ENCODE measurements around the gene VSTM4.

Gene VSTM4

DNA sequence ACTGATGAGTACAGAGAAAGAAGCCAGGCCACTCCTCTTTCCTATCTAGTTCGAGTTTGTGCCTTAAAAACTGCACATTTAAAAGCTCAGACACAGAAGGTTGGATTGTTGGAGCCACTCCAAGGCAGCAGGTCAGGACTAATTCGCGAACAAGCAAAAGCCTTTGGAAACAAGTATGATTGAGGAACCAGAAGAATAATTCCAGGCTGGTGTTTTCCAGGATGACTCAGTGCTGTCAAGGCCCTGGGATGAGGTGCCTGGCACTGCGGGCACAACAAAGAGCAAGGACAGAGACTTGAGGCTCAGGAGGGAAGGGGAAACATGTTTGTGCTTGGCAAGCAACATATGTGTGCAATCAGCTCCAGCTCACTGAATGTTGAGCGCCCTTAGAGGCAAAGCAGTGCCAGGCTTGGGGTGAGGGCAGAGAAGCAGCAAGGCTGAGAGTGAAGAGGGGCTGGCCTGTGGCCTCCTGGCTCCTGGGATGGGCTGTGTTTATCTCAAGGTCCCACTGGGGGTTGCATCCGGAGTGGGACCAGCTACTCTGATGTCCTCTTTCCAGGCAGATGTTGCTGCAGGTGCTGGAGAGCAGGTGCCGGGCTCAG lies 44.1 kb downstream of the VSTM4 start:
- Histone ChIP-seq H3K4me3 (ENCODE audit: low read length, poor library complexity, severe bottlenecking) (no peak overlapping the region), H3K36me3 (ENCODE audit: insufficient read depth, low read length) (no peaks in the 10 kb centered on the region), H4K20me1 (ENCODE audit: insufficient read depth, low read length, poor library complexity, severe bottlenecking) (no peaks in the 10 kb centered on the region), H3K9me3 (ENCODE audit: insufficient read depth, low read depth, low read length) (no peaks in the 10 kb centered on the region), H3K79me2 (ENCODE audit: insufficient read depth, low read length) (no peaks in the 10 kb centered on the region), H3F3A (ENCODE audit: low read depth) (no peaks in the 10 kb centered on the region), H3K9me2 (replicated peaks; ENCODE audit: low read depth, low read length) (no peaks in the 10 kb centered on the region), H2AFZ (ENCODE audit: low read length) (no peak overlapping the region), H3K27me3 (ENCODE audit: insufficient read depth, low read length, poor library complexity, severe bottlenecking) (no peaks in the 10 kb centered on the region), H3K9ac (ENCODE audit: low read depth, low read length, poor library complexity, severe bottlenecking) (no peak overlapping the region), H3K4me2 (ENCODE audit: low read depth, low read length, poor library complexity, severe bottlenecking) (no peak overlapping the region), H3K4me1 (ENCODE audit: insufficient read depth, low read length, poor library complexity, severe bottlenecking) (no peaks in the 10 kb centered on the region)
- TF ChIP-seq, protein P1, sequence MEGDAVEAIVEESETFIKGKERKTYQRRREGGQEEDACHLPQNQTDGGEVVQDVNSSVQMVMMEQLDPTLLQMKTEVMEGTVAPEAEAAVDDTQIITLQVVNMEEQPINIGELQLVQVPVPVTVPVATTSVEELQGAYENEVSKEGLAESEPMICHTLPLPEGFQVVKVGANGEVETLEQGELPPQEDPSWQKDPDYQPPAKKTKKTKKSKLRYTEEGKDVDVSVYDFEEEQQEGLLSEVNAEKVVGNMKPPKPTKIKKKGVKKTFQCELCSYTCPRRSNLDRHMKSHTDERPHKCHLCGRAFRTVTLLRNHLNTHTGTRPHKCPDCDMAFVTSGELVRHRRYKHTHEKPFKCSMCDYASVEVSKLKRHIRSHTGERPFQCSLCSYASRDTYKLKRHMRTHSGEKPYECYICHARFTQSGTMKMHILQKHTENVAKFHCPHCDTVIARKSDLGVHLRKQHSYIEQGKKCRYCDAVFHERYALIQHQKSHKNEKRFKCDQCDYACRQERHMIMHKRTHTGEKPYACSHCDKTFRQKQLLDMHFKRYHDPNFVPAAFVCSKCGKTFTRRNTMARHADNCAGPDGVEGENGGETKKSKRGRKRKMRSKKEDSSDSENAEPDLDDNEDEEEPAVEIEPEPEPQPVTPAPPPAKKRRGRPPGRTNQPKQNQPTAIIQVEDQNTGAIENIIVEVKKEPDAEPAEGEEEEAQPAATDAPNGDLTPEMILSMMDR (conservative IDR thresholded peaks at IDR 0.05; ENCODE audit: low read length) = no peak
- no peak for TF ChIP-seq EZH2phosphoT487 (IDR thresholded peaks at IDR 0.05; ENCODE audit: borderline replicate concordance)

DNA sequence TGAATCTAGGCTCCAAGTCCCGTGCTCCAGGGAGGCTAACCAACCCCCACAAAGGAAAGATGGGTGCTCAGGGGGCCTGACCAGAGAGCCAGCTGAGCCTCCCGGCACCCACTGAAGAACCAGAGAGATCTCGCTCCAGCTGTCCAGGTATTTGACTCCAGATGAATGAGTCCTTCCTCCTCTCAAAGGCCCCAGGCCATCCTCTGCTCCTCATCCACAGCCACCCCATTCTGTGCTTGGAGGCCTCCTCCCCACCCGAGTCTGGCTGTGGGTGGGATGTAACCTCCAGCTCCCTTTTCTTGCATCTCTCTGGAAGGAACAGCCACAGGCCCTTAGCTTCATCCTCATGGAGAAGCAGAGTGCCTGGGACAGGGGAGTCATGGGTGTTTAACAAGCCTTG lies 44.6 kb downstream of the VSTM4 start:
- Histone ChIP-seq H3K9ac (ENCODE audit: low read depth, low read length, poor library complexity, severe bottlenecking) (no peak overlapping the region), H3K9me3 (ENCODE audit: insufficient read depth, low read depth, low read length) (no peaks in the 10 kb centered on the region), H3K4me3 (ENCODE audit: low read length, poor library complexity, severe bottlenecking) (no peak overlapping the region), H3K4me1 (ENCODE audit: insufficient read depth, low read length, poor library complexity, severe bottlenecking) (no peaks in the 10 kb centered on the region), H3F3A (ENCODE audit: low read depth) (no peaks in the 10 kb centered on the region), H3K9me2 (replicated peaks; ENCODE audit: low read depth, low read length) (no peaks in the 10 kb centered on the region), H3K36me3 (ENCODE audit: insufficient read depth, low read length) (no peaks in the 10 kb centered on the region), H2AFZ (ENCODE audit: low read length) (no peak overlapping the region), H4K20me1 (ENCODE audit: insufficient read depth, low read length, poor library complexity, severe bottlenecking) (no peaks in the 10 kb centered on the region), H3K4me2 (ENCODE audit: low read depth, low read length, poor library complexity, severe bottlenecking) (no peak overlapping the region), H3K27me3 (ENCODE audit: insufficient read depth, low read length, poor library complexity, severe bottlenecking) (no peaks in the 10 kb centered on the region), H3K79me2 (ENCODE audit: insufficient read depth, low read length) (no peaks in the 10 kb centered on the region)
- TF ChIP-seq, protein P1 (conservative IDR thresholded peaks at IDR 0.05; ENCODE audit: low read length) = no peak
- TF ChIP-seq EZH2phosphoT487 (IDR thresholded peaks at IDR 0.05; ENCODE audit: borderline replicate concordance) = no peak

DNA sequence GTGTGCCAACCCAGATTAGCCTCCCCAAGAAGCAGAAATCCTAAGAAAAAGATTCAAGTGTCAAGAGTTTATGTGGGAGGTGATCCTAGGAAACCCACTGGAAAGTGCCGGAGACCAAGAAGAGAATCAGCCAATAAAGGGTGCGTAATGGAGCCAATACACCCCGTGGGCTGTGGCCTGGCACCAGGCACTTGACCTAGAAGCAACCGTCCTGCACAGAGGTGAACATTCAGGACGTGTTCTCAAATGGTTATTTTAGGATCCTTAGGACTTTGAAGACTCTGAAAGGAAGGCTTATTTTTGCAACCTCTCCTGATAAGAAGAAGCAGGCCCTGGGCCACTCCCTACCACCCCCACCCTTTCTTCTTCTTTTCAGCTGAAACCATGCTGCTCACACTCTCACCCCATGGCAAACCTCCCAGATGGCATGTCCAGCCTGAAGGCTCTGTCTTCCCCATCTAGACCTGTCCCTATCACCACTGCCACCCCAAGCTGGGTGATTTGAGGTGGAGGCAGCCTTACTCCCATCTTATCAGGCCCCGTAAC lies 46.6 kb downstream of the VSTM4 start:
- no peak overlapping the region for H3K4me3 ChIP-seq (ENCODE audit: low read length, poor library complexity, severe bottlenecking)
- TF ChIP-seq, protein P1 (conservative IDR thresholded peaks at IDR 0.05; ENCODE audit: low read length) = no peak
- no peak for TF ChIP-seq EZH2phosphoT487 (IDR thresholded peaks at IDR 0.05; ENCODE audit: borderline replicate concordance)
- H3K79me2 ChIP-seq (ENCODE audit: insufficient read depth, low read length) = no peaks in the 10 kb centered on the region

More for the DNA sequence above, 46.6 kb downstream of the VSTM4 start:
- Histone ChIP-seq H3K4me2 (ENCODE audit: low read depth, low read length, poor library complexity, severe bottlenecking) (no peak overlapping the region), H3K27me3 (ENCODE audit: insufficient read depth, low read length, poor library complexity, severe bottlenecking) (no peaks in the 10 kb centered on the region), H4K20me1 (ENCODE audit: insufficient read depth, low read length, poor library complexity, severe bottlenecking) (no peaks in the 10 kb centered on the region), H3K9me3 (ENCODE audit: insufficient read depth, low read depth, low read length) (no peaks in the 10 kb centered on the region), H3K36me3 (ENCODE audit: insufficient read depth, low read length) (no peaks in the 10 kb centered on the region), H3K4me1 (ENCODE audit: insufficient read depth, low read length, poor library complexity, severe bottlenecking) (no peaks in the 10 kb centered on the region), H2AFZ (ENCODE audit: low read length) (no peak overlapping the region), H3K9me2 (replicated peaks; ENCODE audit: low read depth, low read length) (no peaks in the 10 kb centered on the region), H3K9ac (ENCODE audit: low read depth, low read length, poor library complexity, severe bottlenecking) (no peak overlapping the region), H3F3A (ENCODE audit: low read depth) (no peaks in the 10 kb centered on the region)

Data from Loucy (cell line).